Kidney glomerular epithelial cell (primary cell): ENCODE results near the gene USP27X.

Experiments used
- DNase-seq: peaks from one replicate; lab custom pipeline; 2025; lab: John Stamatoyannopoulos, UW

USP27X gene

GRCh38 chrX:49884290-49884862 is 5.1 kb downstream of the USP27X start:
- DNase-seq = peak; percentile 30

GRCh38 chrX:49892542-49892941 is 13.3 kb downstream of the USP27X start:
- no peak for DNase-seq

GRCh38 chrX:49896951-49897350 is 17.7 kb downstream of the USP27X start:
- no peak for DNase-seq

GRCh38 chrX:49901048-49901447 is 21.8 kb downstream of the USP27X start:
- no peak for DNase-seq

- DNase-seq = no peak
Measured at GRCh38 chrX:49910344-49910743, 31.1 kb downstream of the USP27X start.

- no peak for DNase-seq
Measured at GRCh38 chrX:49912086-49912485, 32.8 kb downstream of the USP27X start.

GRCh38 chrX:49912861-49913260 is 33.6 kb downstream of the USP27X start:
- no peak for DNase-seq

- DNase-seq = peak; percentile 7
Measured at GRCh38 chrX:49915361-49916222, 36.3 kb downstream of the USP27X start.

GRCh38 chrX:49919617-49920016 is 40.3 kb downstream of the USP27X start:
- no peak for DNase-seq

GRCh38 chrX:49921109-49921508 is 41.8 kb downstream of the USP27X start:
- no peak for DNase-seq

- peak; percentile 72 for DNase-seq
Measured at GRCh38 chrX:49922291-49923241, 43.3 kb downstream of the USP27X start, which contains the start of gene CLCN5. Gene CLCN5, plus strand, starts transcription at chrX:49922596. Its CDS starts 2,703 bp downstream, at chrX:49925299.

GRCh38 chrX:49925176-49925575 is 45.9 kb downstream of the USP27X start:
- no peak for DNase-seq

- DNase-seq = no peak
Measured at GRCh38 chrX:49930039-49930438, 50.8 kb downstream of the USP27X start.
